Inflammatory macrophage treated with lipopolysaccharide for 1 hour (primary cell): ENCODE measurements around the gene MYBPHL.

Experiments used
- DNase-seq, 2 donors: peaks; one replicate each; pipeline ENCODE4 v3.0.0-alpha.2; 2020 to 2022

The MYBPHL gene

GRCh38 chr1:109251277-109252166, 55.3 kb downstream of the MYBPHL start:
- DNase-seq: no peak

- no peak for DNase-seq
Observed at GRCh38 chr1:109250454-109251276, 56.1 kb downstream of the MYBPHL start.

GRCh38 chr1:109249654-109250401, 57.0 kb downstream of the MYBPHL start:
- no peak for DNase-seq

- peak; percentile 27 to 48 for DNase-seq
Observed at GRCh38 chr1:109248797-109249629, 57.8 kb downstream of the MYBPHL start, which contains the start of gene CELSR2. Gene CELSR2 (plus strand): TSS chr1:109249539. CDS start chr1:109250080, 541 bp downstream.

GRCh38 chr1:109248444-109248796, 58.4 kb downstream of the MYBPHL start:
- no peak for DNase-seq

- peak in 1 of 2 donors; percentile 12 for DNase-seq
Observed at GRCh38 chr1:109247401-109248365, 59.1 kb downstream of the MYBPHL start.

GRCh38 chr1:109246141-109246551, 60.7 kb downstream of the MYBPHL start:
- no peak for DNase-seq

- DNase-seq: no peak
Observed at GRCh38 chr1:109243860-109244552, 62.8 kb downstream of the MYBPHL start.

- DNase-seq: no peak
Observed at GRCh38 chr1:109243221-109243620, 63.6 kb downstream of the MYBPHL start.

- DNase-seq: no peak
Observed at GRCh38 chr1:109242387-109242786, 64.4 kb downstream of the MYBPHL start.
